GM21526 (cell line): ENCODE results near the gene LRRC75A.
"Not testable (repeated sequence)": the region's sequence is repeated elsewhere in the genome, so short reads cannot be mapped to it uniquely, and the experiment has no call there.

Source experiments
- ATAC-seq: cut with Tn5 transposase; IDR thresholded peaks from one replicate; pipeline ENCODE4 v1.9.1; 2021; ENCODE audit warnings: moderate library complexity; ENCODE audit not compliant: unreplicated experiment, low FRiP score

LRRC75A gene

DNA sequence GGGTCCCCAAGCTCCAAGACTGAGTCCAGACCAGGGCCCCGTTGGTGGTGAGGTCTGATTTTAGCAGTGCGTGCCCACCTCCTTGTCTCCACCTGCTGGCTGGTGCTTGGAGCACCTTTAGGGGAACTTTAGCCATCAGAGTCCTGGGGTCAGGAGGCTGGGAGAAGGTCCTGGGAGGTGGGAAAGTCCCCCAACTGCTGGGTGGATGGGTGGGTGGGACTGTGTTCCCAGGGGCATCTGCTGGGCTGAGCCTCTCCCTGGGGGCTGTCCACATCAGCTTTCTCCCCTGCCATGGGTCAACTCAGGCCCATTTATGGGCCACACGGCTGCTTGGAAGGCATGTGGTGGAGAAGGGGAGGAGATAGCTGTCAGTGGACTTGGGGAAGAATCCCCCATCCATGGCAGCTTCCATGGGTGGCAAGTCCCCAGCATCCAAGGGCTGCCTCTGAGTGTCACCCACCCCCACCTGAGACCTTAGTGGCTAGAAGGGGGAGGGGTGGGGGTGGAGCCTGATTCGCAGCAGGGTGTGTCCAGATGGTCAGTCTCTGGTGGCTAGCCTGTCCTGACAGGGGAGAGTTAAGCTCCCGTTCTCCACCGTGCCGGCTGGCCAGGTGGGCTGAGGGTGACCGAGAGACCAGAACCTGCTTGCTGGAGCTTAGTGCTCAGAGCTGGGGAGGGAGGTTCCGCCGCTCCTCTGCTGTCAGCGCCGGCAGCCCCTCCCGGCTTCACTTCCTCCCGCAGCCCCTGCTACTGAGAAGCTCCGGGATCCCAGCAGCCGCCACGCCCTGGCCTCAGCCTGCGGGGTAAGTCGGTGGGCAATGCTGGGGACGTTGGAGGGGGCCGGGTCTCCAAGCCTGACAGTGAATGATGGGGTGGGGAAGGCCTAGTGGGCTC, 76.7 kb downstream of the LRRC75A start, which contains the start of gene TRPV2:
TRPV2 (plus strand) TSS at position 541 of the 894 bp plus-strand sequence. CDS start 2,098 bp downstream, outside the sequence.
- ATAC-seq: no peak

DNA sequence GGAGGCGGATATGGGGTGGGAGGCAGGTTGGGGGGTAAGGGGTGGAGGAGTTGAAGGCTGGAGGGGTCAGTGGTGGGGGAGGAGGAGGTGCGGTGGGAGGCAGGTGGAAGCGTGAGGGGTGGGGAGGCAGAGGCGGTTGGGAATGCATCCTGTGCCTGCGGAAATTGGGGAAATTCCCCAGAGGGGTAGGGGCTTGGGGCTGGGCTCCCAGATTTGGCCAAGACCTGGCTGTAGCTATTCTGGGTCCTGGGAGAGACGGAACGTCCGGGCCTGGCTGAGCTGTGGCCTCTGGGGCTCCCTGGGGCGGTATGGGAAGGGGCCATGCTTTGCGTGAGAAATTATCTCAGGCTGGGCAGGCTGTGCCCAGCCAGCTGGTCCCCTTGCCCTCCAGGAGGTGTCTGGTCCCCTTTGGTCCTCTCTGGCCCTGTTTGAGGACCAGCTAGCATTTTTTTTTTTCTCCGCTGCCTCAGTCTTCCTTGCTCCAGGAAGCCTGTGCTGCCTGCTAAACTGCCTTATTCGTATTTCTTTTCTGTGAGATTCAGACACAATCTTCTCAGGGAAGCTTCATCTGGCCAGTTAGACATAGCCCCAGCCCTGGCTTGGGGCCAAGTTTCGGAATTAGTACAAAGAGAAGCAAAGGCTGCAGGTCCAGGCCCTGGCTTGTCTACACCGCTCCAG, 83.9 kb downstream of the LRRC75A start:
- ATAC-seq: no peak

- ATAC-seq: no peak
These were observed 85.0 kb downstream of the LRRC75A start for GRCh38 chr17:16406742-16407674.

- ATAC-seq: not testable (repeated sequence)
These were observed 88.1 kb downstream of the LRRC75A start for GRCh38 chr17:16403847-16404246.

DNA sequence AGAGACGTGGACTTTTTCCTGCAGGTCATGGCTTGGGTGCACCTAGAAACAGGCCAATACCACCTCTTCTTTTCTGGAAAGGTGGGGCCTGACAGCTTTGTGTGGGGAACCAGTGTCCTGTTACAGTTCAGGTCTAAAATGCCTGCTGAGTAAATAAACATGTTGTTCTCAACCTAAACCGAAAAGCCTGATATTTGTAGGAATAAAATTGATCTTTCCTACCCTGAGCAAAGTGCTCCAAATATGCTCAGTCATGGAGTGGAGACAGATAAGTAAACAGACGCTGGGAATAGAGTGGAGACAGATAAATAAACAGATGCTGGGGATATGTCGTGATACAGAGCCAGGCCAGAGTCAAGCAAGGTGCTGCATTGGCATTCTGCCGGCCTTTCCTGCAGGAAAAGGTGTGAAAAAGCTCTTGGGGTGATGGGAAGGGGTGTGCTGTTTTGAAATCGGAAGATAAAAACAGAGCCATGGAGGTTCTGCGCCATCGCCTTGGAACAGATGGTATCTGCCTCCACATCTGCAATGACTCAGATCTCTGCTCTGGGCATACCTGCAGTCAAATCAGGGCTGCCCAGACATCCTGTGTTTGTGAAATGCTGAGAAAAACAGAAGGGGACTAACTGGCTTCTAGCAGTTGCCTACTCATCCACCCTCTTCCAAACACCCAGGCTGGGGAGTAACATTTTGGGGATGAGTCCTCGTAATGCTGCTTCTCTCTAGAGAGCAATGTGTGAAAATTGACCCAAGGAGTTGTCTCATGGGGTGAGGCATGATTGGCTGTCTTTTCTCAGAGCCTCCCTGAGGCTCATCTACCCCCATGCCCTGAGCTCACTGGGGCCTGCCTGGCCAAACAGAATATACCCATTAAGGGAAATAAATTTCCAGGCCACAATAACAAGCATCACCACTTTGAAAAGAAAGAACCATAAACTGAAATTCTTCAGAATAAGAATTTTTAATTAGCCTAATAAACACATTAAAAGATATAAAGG, 93.4 kb downstream of the LRRC75A start:
- ATAC-seq: no peak

DNA sequence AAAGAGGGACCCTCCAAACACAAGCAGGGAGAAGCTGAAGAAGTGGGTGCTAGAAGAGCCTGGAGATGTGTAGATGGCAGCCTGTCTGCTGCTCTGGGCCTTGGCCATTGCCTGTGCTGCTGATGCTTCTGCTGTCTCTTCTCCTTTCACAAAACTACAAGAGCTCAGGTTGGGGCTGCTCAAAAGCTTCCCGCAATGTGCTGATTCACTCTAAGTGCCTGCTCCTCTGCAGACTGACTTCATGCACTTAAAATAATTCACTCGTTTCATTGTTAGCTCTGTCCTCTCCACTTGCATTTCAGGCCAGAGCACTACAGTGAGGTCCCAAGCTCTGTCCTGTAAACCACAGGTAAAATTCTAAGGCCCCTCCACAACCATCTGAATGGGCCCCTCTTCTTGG, 95.3 kb downstream of the LRRC75A start:
- not testable (repeated sequence) for ATAC-seq

DNA sequence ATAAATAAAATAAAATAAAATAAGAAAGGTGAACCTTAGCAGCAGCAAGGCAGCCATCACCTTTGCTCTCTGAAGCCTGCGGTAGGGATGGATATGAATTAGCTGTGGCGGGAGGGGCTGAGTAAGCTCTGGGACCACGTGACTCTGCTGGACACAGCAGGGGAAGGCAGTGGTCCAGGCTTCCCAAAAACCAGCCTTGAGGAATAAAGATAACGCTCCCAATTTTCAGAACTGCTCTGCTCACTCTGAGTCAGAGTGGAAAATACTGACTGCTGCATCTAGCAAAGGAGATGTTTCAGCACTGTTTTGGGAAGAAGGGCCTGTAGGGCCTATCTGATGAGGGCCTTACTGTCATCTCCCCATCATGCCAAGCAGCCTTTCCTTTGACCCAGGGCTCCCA, 96.1 kb downstream of the LRRC75A start:
- ATAC-seq: not testable (repeated sequence)

- not testable (repeated sequence) for ATAC-seq
These were observed 99.5 kb downstream of the LRRC75A start for GRCh38 chr17:16392491-16392890.
